OCI-LY3 (cell line): ENCODE data around the gene GUCY1A1.

Experiments used
- CTCF ChIP-seq: fragments of 200-600, 300-600 bp; sonication (generic); IDR thresholded peaks from 2 replicates; pipeline ENCODE4 v1.5.1; 2014; ENCODE audit warnings: antibody characterized with exemption, low read length, low read depth
- EZH2phosphoT487 ChIP-seq: fragments of 200-600 bp; shearing (Covaris generic); IDR thresholded peaks from 2 replicates; pipeline ENCODE4 v1.6.1; 2018; ENCODE audit warnings: antibody characterized with exemption, mixed run types, low read depth

GRCh38 chr4:155773196-155773800, 106.7 kb downstream of the GUCY1A1 start:
- TF ChIP-seq CTCF = no peak
- no peak for TF ChIP-seq EZH2phosphoT487
